ENCODE results near the gene LGR4. TPM values are rescaled to one million over a fixed set of nuclear protein-coding genes. Genes with fewer than 3 reads are reported as not detected.

LGR4 gene
- total RNA-seq, 4 donors from 2014 or later = 28.7 to 165 (median 120) TPM

- peaks cover 0 to 58% (median 22%) of the 10 kb centered on the region in 4 donors for H3K36me3 ChIP-seq
- 84% methylated on average over 1 of the region's 1 CpG; no CpG with 5 or more reads in 1 of the 2 donors for WGBS, 2 donors (ENCODE audit: low coverage in 1 of 2)
- no peak overlapping the region for H3K4me3 ChIP-seq
- in situ Hi-C loops (cut with MboI; ENCODE audit: low pct_ligation_motif_present in 1 of 4, low pct_unique_long_range_greater_than_20kb in 1 of 4, low sequenced_read_pairs in 3 of 4) (loop anchor here in 2 of 4 donors (25.0 kb wide), 1 partner anchor 1209 kb away; no protein-coding TSS in a partner anchor), intact Hi-C loops (cut with DNase I; ENCODE audit: low total_unique reads) (no loop called here)
- peaks cover 0 to 38% (median 4%) of the 10 kb centered on the region in 4 donors for H3K4me1 ChIP-seq
- DNase-seq = no peak
- H3K9me3 ChIP-seq = no peaks in the 10 kb centered on the region
- no peak for TF ChIP-seq POLR2A (IDR thresholded peaks at IDR 0.05)
- TF ChIP-seq CTCF (IDR thresholded peaks at IDR 0.05) = no peak
- no peak for TF ChIP-seq POLR2AphosphoS5 (IDR thresholded peaks at IDR 0.05)
- TF ChIP-seq EP300 (IDR thresholded peaks at IDR 0.05; ENCODE audit: low read depth) = no peak
- H3K27me3 ChIP-seq = no peaks in the 10 kb centered on the region
- H3K27ac ChIP-seq = no peak overlapping the region
These were observed 23.2 kb upstream of the LGR4 start for GRCh38 chr11:27495710-27496300.

- 92 to 100% methylated on average over 3 to 5 of the region's 5 CpGs for WGBS, 2 donors (ENCODE audit: low coverage in 1 of 2)
- intact Hi-C loops (cut with DNase I; ENCODE audit: low total_unique reads) = loop anchor here (5.0 kb wide), 1 partner anchor 302 kb away; no protein-coding TSS in a partner anchor
These were observed 16.5 kb upstream of the LGR4 start for GRCh38 chr11:27489092-27489491.

GRCh38 chr11:27487706-27488105 lies 15.1 kb upstream of the LGR4 start:
- intact Hi-C loops (cut with DNase I; ENCODE audit: low total_unique reads) = loop anchor here (5.0 kb wide), 1 partner anchor 300 kb away; no protein-coding TSS in a partner anchor
- H3K4me1 ChIP-seq = no peaks in the 10 kb centered on the region
- H3K9me3 ChIP-seq = no peaks in the 10 kb centered on the region
- WGBS, 2 donors (ENCODE audit: low coverage in 1 of 2) = 53 to 73% methylated on average over 5 to 6 of the region's 6 CpGs
- peaks cover 0 to 18% (median 9%) of the 10 kb centered on the region in 4 donors for H3K36me3 ChIP-seq
- no peak overlapping the region for H3K4me3 ChIP-seq
- in situ Hi-C loops (cut with MboI; ENCODE audit: low pct_ligation_motif_present in 1 of 4, low pct_unique_long_range_greater_than_20kb in 1 of 4, low sequenced_read_pairs in 3 of 4) = loop anchor here in 3 of 4 donors (10.0 to 25.0 kb wide), 2 partner anchors 303 to 1200 kb away; no protein-coding TSS in a partner anchor
- no peaks in the 10 kb centered on the region for H3K27me3 ChIP-seq
- no peak overlapping the region for H3K27ac ChIP-seq
- no peak for DNase-seq
- TF ChIP-seq CTCF (IDR thresholded peaks at IDR 0.05) = no peak
- no peak for TF ChIP-seq POLR2A (IDR thresholded peaks at IDR 0.05)
- no peak for TF ChIP-seq EP300 (IDR thresholded peaks at IDR 0.05; ENCODE audit: low read depth)
- TF ChIP-seq POLR2AphosphoS5 (IDR thresholded peaks at IDR 0.05) = no peak

More at GRCh38 chr11:27489092-27489491, 16.5 kb upstream of the LGR4 start:
- TF ChIP-seq POLR2AphosphoS5 (IDR thresholded peaks at IDR 0.05) (no peak), POLR2A (IDR thresholded peaks at IDR 0.05) (no peak), CTCF (IDR thresholded peaks at IDR 0.05) (no peak), EP300 (IDR thresholded peaks at IDR 0.05; ENCODE audit: low read depth) (no peak)
- Histone ChIP-seq H3K9me3 (no peaks in the 10 kb centered on the region), H3K27ac (no peak overlapping the region), H3K4me3 (no peak overlapping the region), H3K4me1 (no peaks in the 10 kb centered on the region), H3K36me3 (peaks cover 0 to 26% (median 11%) of the 10 kb centered on the region in 4 donors), H3K27me3 (no peaks in the 10 kb centered on the region)
- no peak for DNase-seq
- in situ Hi-C loops (cut with MboI; ENCODE audit: low pct_ligation_motif_present in 1 of 4, low pct_unique_long_range_greater_than_20kb in 1 of 4, low sequenced_read_pairs in 3 of 4) = loop anchor here in 3 of 4 donors (10.0 to 25.0 kb wide), 2 partner anchors 304 to 1202 kb away; no protein-coding TSS in a partner anchor

GRCh38 chr11:27485930-27486773 lies 13.6 kb upstream of the LGR4 start:
- intact Hi-C loops (cut with DNase I; ENCODE audit: low total_unique reads) = loop anchor here (5.0 kb wide), 1 partner anchor 299 kb away; no protein-coding TSS in a partner anchor
- Histone ChIP-seq H3K27me3 (no peaks in the 10 kb centered on the region), H3K9me3 (no peaks in the 10 kb centered on the region), H3K36me3 (peaks cover 0 to 4% (median under 1%) of the 10 kb centered on the region in 4 donors), H3K4me3 (no peak overlapping the region), H3K27ac (no peak overlapping the region), H3K4me1 (no peaks in the 10 kb centered on the region)
- TF ChIP-seq CTCF (IDR thresholded peaks at IDR 0.05) (peak; percentile 89 to 96 (median 94)), POLR2A (IDR thresholded peaks at IDR 0.05) (no peak)
- DNase-seq = no peak
- in situ Hi-C loops (cut with MboI; ENCODE audit: low pct_ligation_motif_present in 1 of 4, low pct_unique_long_range_greater_than_20kb in 1 of 4, low sequenced_read_pairs in 3 of 4) = loop anchor here in 3 of 4 donors (10.0 to 25.0 kb wide), 2 partner anchors 301 to 1199 kb away; no protein-coding TSS in a partner anchor
- WGBS, 2 donors (ENCODE audit: low coverage in 1 of 2) = 30 to 36% methylated on average over 2 to 4 of the region's 4 CpGs
